NCI-H774 (cell line): ENCODE data around the gene INSIG1.
A peak's percentile ranks its signal among the peaks of the same experiment; 100 is the strongest.

Experiments used
- DNase-seq: peaks from one replicate; lab custom pipeline; 2025; lab: John Stamatoyannopoulos, UW

Gene INSIG1

DNA sequence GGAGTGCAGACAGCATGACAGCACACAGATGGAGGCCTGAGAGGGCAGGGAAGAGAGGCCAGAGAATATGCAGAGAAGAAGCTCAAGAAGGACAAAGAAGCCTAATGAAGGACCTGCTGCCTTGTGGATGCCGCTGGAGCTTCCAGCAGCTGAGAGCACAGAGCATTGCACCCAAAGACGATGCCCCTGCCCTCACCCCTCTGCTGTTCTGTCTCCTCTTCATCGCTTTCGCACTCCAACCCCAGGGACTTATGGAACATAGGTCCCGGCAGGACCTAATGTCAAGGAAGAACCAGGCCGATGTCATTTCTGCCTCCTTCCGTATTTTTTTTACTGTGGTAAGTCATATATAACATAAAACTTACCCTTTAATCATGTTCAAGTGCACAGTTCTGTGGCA lies 12.3 kb upstream of the INSIG1 start:
- no peak for DNase-seq

GRCh38 chr7:155285833-155286232 lies 11.8 kb upstream of the INSIG1 start:
- DNase-seq, result no peak

GRCh38 chr7:155286686-155287085 lies 11.0 kb upstream of the INSIG1 start:
- DNase-seq, result no peak

- no peak for DNase-seq
Observed at GRCh38 chr7:155287284-155287935, 10.3 kb upstream of the INSIG1 start.

GRCh38 chr7:155288055-155288454 lies 9.6 kb upstream of the INSIG1 start:
- no peak for DNase-seq

DNA sequence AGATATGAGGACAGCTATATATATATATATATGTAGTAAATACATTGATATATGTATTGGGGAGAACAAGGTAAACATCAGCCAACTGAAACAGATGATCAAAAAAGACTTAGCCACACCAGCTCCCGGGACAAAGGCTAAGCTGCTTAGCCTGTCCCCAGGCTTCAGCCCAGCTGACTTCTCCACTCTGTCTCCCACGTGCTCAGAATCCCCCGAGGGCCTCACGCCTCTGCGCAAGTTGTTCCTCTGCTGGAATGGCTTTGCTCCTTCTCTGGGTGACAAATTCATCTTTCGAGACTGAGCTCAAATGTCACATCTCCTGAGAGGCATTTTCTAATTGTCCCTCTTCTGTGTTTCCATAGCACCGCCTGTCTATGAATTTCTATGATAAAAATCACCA lies 8.6 kb upstream of the INSIG1 start:
- DNase-seq, result no peak

DNA sequence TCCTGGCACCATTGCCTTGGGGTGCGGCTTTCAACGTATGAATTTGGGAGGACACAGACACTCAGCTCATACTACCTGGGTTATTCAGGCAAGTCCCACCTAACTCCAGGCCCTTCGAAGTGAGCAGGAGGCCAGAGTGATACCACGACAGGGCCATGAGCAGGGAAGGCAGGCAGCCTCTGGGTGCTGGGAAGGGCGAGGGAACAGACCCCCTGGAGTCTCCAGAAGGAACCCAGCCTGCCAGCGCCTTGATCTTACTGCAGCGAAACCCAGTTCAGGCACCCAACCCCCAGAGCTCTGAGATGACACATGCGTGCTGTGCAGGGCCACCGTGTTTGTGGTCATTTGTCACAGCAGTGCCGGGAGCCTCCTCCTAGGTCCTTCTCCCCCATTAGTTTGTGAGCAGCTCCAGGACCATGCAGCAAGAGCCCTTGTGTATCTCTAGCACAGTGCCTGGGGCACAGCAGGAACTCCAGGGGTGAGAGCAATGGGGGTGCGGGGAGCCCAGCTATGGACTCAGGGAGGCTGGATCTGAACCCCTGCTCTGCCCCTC lies 7.7 kb upstream of the INSIG1 start:
- no peak for DNase-seq

DNA sequence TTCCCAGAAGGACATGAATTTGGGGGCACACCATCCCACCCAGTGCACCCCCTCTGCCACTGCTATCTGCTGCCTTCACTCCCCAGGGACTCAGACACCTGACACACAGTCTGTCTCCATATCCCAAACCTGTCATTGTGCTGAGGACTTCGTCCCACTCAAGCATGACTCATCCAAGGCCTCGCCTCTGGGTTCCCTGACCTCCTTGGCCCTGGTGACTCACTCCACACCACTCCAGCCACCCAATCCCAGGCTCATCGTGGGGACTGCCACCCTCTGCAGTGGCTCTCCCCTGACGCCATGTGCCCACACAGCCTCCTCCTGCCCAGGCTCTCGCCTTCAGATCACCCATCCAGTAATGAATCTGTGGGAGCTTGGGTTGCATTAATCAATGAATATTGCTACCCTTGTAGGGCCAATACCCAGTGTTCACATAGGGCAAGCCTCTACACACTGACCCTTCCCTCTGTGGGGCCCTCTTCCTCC lies 6.6 kb upstream of the INSIG1 start:
- DNase-seq, result no peak

GRCh38 chr7:155291729-155292128 lies 5.9 kb upstream of the INSIG1 start:
- DNase-seq, result no peak

- DNase-seq, result no peak
Observed at GRCh38 chr7:155292680-155293226, 4.9 kb upstream of the INSIG1 start.

DNA sequence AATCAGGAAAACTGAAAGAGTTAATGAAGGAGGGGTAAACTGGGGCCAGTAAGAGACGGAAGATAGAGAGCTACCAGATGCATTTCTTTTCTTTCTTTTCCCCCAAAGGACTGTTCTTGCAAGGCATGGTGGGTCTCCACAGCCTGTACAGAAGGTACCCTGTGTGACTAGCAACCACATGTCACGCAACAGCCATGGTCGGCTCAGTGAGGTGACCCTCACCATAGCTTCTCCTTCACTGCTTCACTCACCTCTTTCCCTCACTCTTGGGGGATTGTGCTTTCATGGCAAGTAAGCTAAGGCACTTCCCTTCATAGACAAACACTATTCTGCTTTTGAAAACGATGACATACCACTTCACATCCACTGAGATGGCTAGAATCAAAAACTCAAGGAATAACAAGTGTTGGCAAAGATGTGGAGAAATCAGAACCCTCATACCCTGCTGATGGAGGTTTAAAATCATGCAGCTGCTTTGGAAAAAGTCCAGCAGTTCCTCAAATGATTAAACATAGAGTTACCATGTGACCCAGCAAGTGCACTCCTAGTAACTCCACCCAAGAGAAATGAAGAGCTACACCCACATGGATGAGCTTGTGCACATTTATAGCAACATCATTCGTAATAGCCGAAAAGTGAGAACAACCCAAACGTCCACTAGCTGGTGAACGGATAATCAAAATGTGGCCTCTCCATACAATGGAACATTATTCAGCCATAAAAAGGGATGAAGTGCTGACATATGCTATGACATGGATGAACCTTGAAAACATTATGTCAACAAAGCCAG lies 3.8 kb upstream of the INSIG1 start:
- DNase-seq, result no peak

DNA sequence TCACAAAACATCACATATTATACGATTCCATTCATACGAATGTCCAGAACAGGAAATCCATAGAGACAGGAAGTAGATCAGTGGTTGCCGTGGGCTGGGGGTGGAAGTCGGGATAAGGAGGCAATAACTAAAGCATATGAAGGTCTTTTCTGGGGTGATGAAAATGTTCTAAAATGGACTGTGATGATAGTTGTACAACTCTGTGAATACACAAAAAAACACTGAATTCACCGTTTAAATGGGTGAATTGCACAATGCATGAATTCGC lies 3.2 kb upstream of the INSIG1 start:
- no peak for DNase-seq

GRCh38 chr7:155295511-155295910 lies 2.2 kb upstream of the INSIG1 start:
- no peak for DNase-seq

DNA sequence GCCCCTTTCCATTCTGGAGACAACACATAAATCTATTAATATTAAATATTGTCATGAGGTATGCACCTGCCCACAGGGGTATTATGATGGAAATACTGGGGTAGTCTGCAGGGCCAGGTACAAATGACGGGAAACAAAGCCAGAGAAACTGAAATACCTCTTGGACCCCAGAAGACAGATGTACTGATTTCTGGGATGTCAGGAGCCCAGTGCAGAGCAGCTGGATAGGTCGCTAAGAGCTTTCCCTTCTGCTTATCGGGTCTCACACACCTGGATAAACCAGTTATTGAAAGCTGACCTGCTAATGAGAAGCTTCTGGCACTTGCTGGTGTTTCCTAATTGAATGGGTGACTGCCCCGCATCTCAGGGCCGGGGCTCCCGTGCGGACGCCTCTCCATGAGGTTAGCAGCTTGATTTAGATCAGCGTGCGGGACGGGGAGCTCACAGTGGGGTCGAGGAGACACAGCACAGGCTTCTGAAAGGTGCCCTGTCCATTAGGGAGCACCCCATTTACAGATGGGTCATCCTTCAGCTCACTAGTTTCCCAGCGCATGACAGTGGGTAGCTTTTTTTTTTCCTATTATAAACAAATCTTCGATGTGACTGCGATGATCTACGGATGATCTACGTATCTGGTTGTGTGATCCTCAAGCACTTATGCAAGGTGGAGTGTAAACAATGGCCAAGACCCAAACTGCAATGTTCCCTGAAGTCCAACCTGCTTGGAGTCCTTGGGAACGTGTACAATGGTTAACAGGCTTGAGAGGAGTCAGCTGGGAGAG lies 1.5 kb upstream of the INSIG1 start:
- no peak for DNase-seq

- DNase-seq, result no peak
Observed at GRCh38 chr7:155296788-155297516, 726 bp upstream of the INSIG1 start.

GRCh38 chr7:155298288-155298833 lies 683 bp downstream of the INSIG1 start:
- DNase-seq, result no peak

GRCh38 chr7:155298834-155299534 lies 1.3 kb downstream of the INSIG1 start:
- DNase-seq, result peak; percentile 87

DNA sequence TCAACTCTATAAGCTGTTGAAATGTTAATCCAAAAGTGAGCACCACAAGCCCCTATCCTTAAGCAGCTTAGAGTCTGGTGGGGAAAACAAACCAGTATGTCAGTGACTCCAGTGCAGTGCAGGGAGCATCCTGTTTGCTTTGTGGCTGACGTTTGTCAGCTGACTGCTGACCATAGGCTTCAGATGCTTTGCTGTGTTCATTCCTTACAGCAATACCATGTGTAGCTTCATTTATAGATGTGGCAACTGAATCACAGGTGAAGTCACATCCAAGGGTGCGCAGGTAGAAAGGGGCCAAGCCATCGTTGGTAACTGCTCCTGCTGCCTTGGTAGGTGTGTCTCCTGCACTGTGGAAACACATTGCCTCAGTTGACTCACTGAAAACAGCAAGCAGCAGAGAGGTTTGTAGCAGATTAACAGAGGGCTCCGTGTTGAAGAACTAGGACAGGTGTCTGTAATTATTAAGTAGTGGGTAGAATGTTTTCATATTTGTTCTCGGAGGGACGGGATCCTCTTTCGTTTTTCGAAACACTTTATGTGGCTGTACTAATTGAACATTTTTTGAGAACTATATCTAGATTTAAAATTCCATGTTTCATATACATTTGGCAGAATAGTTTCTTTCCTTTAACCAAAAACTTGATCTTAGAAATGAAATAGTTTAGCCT lies 2.0 kb downstream of the INSIG1 start:
- DNase-seq, result no peak

DNA sequence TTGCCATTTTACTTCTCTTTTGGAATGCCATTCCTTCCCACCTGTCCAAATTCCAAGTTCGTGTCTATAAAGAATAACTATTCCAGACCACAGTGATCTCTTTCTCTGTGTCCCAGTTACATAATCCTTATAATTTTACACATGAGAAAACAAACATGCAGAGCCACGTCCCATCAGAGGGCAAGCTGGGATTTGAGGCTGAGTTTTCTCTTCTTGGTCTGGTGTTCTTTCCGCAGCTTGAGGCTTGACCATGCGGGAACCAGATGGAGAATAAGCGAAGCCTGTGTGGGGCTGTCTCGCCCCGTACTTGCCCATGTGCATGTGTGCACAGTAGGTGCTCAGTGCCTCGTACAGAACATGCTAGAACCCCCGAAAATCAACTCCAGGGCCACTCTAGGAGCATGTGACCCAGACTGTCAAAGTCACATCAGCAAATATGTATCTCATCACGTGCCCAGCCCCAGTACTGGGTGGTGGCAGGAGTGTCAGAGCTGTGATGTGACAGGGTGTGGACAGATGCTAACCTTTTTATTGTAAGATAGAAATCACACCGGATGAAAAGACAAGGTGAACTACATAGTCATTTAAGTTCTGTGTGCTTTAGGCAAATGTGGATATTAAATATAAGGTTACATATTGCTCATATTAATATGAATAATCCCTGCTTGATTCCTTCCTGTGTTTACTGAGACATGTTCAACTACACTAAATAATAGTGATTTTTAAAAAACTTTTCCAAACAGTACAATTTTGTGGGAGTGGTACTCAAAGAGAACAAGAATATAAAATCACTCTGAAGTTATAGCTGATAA lies 3.2 kb downstream of the INSIG1 start:
- DNase-seq, result no peak
